HG03139 (cell line): Measurements from ENCODE around the gene HDC.

Experiments
- ATAC-seq: cut with Tn5 transposase; IDR thresholded peaks from one replicate; pipeline ENCODE4 v1.9.1; 2021; ENCODE audit not compliant: unreplicated experiment

Gene HDC, protein sequence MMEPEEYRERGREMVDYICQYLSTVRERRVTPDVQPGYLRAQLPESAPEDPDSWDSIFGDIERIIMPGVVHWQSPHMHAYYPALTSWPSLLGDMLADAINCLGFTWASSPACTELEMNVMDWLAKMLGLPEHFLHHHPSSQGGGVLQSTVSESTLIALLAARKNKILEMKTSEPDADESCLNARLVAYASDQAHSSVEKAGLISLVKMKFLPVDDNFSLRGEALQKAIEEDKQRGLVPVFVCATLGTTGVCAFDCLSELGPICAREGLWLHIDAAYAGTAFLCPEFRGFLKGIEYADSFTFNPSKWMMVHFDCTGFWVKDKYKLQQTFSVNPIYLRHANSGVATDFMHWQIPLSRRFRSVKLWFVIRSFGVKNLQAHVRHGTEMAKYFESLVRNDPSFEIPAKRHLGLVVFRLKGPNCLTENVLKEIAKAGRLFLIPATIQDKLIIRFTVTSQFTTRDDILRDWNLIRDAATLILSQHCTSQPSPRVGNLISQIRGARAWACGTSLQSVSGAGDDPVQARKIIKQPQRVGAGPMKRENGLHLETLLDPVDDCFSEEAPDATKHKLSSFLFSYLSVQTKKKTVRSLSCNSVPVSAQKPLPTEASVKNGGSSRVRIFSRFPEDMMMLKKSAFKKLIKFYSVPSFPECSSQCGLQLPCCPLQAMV

DNA sequence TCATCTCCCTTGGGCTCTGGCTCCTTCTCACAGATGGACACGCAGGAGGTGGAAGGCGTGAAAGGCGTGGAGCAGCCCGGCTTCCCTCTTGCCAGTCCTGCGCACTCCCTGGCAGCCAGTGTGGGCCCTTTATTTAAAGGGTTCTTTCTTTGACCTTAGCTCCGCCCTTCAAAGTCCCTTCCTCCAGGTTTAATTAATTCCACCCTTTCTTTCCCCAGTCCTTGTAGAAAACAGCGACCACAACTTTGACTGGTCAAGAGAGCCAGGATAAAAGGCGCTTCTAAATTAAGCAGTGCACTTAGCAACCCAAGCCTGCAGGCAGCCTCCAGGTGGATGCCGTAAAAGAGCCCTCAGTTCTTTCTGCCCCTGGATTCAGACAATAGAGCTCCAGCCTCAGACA is at the start of gene HDC:
Gene HDC (minus strand): TSS at position 107 of the 400 bp plus-strand sequence. CDS start 103 bp downstream, at position 4.
- ATAC-seq, result no peak

DNA sequence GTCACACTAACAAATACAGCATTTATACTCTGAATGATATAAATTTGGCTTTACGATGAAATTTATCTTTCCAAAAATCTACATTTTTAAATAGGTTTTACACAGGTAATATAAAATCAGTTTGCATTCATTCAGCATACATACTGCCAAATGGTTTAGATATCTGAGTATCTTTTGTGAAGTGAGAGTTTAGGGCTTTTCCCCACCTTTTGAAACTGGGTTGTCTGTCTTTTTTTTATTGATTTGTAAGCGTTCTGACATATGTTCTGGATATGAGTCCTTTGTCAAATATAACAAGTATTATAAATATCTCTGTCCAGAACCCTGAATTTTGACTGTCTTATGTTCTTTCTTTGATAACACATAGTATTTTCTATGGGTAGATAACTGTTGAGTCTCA is 47.1 kb upstream of the HDC start:
- no peak for ATAC-seq

DNA sequence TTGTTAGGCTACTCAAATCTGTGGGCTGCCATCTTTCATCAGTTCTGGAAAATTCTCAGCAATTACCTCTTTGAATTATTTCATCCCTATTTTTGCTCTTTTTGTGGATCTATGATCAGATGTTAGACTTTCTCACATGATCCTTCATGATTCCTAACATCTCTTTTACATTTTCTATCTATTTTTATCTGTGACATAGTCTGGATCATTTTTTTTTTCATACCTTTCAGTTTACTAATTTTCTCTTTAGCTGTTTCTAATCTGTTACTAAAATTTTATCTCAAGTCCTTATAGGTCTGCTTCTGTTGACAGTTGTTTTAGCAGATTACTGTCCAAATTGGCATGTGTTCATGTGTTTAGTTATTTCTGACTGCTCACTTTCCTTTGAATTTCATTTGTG is 42.3 kb upstream of the HDC start:
- no peak for ATAC-seq

DNA sequence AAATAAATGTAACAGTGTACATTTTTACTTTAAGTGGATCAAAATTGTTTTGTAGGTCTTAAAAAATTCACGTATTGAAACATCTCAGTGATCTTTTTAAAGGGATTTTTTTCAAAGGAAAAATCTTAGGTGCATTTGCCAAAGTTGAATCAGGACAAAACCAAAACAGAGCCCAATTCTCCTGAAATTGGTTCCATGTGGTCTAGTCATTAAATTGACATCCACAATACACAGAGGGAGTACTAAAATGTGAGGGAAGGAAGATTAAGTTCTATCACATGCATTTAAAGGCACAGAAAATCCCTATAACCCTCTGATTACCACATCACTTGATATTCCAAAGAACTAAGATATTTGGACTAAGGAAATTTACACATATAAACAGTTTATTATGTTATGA is 39.3 kb upstream of the HDC start:
- ATAC-seq, result no peak

DNA sequence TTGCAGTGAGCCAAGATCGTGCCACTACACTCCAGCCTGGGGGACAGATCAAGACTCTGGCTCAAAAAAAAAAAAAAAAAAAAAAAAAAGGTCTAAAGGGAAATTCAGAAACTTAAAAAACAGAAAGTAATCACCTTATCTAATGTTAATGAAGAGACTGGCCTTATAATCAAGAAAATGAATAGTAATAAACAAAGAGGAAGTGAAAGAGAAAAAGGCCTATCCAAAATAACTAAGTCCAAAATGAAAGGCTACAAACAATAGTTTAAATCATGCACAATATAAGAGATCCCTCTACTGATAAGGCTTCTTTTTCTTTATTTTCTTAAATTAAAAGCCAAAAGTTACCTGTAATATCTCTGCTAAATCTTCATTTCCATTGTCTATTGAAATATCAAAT is 37.1 kb upstream of the HDC start:
- ATAC-seq, result no peak

DNA sequence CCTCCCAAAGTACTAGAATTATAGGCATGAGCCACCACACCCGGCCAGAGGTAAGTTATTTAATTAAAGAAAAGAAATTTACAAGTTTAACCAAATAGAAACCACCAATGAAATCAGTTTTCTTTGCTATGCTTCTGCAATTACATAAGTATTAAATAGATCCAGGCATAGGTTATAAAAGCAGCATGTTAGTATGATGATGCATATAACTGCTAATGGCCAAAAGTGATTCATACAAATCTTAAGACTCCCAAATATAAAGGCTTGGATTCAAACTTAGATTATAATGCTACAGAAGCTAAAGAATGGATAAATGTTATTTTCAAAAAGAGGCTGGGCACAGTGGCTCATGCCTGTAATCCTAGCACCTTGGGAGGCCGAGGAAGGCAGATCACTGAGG is 32.8 kb upstream of the HDC start:
- no peak for ATAC-seq

DNA sequence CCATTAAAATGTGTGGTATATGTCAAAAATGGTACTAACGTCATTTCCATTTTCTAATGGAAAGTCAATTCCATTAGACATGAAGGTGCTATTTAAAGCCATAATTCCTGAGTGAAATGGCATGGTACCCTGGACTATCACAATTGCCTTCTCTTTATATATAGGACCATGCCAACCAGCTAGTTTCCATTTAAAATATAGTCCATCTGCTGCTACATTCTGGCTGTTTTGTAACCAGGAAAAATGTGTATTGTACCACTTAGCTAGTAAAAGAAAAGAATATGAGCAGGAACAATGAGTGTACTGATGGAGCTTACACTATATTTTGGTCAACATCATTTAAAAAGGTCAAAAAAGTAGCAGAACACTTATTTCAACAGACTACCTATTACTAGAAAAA is 30.4 kb upstream of the HDC start:
- ATAC-seq, result no peak

DNA sequence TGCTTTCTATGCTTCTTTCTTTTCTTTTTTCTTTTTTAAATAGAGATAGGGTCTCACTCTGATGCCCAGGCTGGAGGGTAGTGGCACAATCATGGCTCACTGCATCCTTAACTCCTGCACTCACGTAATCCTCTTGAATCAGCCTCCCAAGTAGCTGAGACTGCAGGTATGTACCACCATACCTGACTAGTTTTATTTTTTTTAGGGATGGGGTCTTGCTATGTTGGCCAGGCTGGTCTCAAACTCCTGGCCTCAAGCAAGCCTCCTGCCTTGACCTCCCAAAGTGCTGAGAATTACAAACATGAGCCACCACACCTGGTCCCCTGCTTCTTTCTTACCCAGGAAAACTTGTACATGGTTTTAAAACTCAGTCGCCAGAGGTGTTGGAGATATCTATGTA is 24.2 kb upstream of the HDC start:
- ATAC-seq, result no peak

DNA sequence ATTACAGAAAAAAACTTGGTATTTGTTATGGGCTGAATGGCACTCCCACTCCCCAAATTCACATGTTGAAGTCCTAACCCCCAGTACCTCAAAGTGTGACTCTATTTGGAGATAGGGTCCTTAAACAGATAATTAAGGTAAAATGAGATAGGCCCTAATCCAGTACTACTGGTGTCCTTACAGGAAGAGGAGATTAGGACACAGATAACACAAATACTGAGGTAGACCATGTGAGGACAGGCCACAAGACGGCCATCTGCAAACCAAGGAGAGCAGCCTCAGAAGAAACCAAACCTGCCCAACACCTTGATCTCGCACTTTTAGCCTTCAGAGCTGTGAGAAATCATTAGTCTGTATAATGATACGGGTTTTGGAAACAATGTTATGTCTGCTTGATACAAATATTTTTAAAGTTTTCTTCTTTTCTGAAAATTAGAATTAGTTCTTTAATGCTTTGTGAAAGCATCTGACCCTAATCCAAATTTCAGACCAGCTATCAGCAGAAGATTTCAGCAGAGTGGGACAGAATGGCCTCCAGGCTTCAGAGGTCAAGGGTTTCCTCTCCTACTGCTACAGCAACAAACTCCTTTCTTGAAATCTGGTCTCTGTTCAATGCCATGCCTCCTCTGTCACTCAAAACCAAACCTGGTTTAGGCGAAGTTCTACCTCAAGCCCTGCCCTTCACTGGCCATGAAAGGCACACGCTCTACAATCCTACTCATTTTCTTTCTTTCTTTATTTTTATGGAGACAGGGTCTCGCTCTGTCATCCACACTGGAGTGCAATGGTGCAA is 22.0 kb upstream of the HDC start:
- ATAC-seq, result no peak

DNA sequence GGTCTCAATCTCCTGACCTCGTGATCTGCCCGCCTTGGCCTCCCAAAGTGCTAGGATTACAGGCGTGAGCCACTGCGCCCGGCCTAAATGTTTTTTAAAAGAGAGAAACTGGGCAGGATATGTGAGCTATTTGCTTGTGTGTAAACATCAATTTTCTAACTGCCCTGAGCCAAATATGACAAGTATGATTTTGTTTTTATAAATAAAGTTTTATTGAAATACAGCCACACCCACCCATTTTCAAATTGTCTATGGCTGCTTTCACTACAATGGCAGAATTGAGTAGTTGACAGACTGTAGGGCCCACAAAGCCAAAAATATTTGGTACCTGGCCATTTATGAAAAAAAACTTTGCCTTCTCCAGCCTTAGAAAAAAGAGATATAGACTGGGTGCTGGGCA is 15.9 kb upstream of the HDC start:
- ATAC-seq, result no peak

DNA sequence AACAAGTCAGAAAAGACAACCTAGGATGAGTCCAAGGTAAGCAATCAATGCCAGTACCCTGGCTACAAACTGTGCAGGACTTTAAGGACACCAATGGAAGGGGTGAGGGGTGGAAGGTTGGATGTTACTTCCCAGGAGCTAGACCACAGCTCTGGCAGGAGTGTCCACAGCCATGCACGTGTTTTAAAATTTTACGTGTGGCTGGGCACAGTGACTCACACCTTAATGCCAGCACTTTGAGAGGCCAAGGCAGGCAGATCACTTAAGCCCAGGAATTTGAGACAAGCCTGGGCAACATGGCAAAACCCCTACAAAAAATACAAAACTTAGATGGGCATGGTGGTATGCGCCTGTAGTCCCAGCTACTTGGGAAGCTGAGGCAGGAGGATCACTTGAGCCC is 14.7 kb upstream of the HDC start:
- ATAC-seq, result no peak

DNA sequence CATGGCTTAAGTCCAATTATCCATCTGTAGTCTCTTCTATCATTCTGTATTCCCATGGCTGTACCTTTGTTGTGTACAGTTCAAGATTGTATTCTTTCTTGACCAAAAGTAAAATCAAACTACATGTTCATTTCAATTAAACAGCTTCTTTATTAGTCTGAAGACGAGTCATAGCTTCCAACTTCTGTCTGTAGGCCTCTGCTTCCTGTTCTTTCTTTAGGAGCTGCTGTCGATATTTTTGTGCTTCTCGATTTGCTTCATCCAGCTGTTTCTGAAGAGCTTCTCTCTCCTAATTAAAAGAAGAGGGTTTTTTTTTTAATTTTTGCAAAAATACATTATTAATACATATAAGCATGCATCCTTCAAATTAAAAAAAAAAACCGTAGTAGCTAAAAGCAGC is 13.0 kb upstream of the HDC start:
- no peak for ATAC-seq

DNA sequence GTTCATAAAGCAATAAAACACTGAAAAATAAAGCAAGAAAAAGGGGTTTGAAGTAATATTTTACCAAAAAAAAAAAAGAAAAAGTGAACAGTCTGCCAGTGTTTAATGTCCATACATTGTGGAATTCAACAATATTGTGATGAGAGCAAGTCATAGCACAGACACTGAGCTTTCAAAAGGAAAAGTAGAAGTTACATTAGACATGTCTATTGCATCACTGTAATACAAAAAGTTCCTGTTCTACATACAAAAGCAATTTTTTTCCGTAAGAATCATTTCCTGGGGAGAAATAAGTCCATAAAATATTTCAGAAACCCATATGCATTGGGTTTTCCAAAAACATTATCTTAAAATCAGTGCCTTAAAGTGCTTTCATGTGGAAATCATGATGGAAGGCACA is 11.8 kb upstream of the HDC start:
- ATAC-seq, result no peak

DNA sequence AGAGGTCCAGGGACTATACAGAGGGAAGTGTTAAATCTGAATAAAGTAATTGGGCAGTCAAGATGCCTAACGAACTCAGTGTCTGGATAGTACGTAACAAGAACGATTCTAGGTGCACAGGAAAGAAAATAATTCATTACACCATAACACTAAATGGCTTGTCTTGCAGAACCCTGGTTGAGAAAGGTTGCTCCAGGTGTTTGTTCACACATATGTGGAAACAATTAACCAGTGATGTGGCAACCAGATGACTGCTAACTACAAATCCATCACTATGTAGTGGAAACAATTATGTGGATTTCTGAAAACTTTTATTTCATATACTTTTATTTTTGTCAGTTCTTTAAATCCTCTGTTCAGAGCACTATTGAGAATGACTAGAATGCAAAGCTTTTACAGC is 10.4 kb upstream of the HDC start:
- ATAC-seq, result no peak

DNA sequence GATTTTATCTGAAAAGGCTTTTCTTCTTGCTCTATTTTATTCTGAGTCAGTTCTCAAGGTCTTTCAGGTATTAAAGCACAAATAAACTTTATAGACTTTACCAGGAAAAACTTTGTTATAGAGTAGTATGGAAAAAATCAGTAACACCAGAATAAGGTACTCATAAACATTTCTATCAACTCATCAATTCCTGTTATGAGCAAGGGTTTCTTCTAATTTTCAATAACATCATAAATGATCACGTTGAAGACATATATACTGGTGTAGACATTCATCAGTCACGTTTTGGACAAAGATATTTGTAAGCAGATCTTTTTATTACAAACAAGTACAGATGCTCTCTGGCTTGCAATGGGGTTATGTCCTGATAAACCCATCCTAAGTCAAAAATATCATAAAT is 9.6 kb upstream of the HDC start:
- ATAC-seq, result no peak

DNA sequence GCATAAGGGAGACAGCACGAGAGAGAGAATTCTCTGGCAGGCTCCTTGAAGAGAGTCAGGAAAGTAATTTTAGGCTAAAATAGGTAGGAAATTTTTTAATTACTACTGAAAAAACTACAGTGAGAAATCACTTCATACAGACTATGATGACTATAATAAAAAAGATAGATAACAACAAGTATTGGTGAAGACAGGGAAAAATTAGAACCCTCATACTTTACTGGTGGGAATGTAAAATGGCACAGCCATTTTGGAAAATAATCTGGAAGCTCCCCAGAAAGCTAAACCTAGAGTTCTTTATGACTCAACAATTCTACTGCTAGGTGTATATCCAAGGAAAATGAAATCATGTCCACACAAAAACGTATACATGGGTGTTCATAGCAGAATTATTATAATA is 2.1 kb upstream of the HDC start:
- no peak for ATAC-seq

DNA sequence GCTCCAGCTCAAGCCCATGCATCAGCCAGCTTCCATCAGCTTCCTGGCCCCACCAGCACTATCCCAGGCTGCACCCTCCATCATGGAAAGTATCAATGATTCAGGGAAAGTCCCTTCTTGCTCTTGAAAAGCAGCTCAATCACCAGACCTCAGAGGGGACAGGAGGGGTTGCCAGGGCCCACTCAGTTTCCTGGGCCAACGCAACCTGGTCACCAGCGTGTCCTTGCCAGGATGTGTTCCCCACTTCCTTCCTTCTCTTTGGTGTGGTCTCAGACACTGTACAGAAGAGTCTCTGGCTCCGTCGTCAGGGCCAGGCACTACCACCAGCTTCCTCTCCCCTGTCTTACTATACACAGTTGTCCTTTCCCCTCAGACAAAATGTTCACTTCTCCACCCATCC is 3.0 kb downstream of the HDC start:
- ATAC-seq, result no peak

DNA sequence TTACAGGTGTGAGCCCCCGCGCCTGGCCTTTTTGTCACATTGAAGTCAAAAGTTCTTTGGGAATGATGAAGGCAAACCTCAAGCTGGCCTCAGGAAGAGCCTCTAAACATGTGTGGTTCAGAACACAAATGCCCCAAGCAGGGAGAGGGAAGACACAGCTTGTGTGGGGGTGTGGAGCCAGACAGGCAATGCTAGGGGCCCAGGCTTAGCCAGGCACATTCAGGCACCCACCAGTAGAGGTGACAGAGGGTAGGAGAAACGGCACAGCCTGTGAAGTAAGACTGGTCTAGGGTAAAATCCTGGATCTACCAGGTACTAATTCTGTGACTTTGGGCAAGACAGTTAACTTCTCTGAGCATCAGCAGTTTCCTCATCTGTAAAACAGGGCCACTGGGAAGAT is 3.5 kb downstream of the HDC start:
- no peak for ATAC-seq

DNA sequence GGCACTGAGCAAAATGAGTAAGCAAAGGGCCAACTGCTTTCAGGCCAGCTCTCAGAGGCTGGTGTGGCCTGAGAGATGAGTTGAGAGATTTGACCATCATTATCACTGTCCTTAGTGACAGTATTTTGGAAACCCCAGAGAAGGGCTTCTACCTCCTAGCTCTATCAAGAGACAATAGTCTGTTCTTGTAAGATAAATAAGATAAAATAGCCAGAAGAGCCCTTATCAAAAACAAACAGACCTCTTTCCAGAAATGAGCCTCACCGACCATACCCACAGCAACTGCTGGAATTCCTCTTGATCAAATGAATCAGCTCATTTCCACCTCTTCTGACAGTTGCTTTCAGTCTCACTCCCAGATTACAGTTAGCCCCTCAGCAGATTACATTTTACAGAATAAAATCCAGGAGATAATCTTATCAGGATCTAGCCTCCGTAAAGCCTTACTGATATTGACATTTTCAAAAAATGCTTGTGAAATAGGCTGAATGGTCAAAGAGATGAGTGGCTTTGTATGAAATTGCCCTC is 4.5 kb downstream of the HDC start:
- peak; percentile 39 for ATAC-seq

DNA sequence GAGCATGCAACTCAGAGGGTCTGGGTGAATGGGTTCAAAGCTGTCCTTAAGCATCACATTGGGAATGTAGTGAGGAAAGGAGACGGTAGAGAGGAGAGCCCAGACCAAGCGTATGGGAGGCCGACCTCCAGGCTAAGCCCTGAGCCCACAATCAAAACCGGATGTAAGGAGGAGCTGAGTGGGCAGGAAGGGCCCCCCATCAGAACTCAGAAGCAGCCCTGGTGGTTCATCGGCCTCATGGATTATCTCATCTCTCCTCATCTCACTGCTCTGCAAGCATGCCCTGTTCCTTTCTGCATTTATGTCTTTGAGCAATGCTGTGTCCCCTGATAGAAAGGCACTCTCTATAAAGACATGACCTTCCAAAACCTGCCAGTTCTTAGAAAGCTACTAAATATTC is 6.2 kb downstream of the HDC start:
- ATAC-seq, result no peak

DNA sequence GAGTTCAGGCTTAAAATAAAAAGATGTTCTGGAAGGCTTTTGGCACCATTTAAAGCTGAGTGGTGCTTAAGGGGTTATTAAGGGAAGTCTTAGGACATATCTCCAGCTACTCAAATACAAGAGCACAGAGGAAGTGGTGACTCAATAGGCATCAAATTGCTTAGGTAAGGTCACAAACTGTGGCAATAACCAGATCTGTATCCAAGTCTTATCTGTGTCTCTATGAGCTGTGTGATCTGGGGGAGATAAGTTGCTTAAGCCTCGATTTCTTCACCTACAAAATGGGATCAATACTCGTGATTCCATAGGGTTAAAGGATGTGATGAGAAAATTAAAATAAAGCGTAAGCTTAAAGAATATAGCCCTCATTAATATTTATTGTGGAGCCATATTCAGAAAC is 7.6 kb downstream of the HDC start:
- no peak for ATAC-seq

DNA sequence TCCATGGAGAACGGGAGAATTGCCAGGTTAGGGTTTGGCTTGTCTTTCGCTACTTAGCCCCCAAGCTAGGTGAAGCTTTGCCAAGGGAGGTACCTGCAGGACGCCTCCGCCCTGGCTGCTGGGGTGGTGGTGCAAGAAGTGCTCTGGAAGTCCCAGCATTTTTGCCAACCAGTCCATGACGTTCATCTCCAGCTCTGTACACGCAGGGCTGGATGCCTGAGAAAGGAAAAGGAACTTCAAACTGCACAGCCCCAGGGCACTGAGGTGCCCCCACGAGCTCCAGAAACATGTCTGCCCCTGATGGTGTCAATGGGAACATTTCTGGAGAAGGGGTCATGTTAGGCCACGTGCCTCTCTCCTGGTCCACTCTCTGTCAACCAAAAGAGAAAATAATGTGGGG is 8.2 kb downstream of the HDC start:
- ATAC-seq, result no peak
